ENCODE results near the gene HEATR5B.
"Not testable (repeated sequence)": the region's sequence is repeated elsewhere in the genome, so short reads cannot be mapped to it uniquely, and the experiment has no call there.

The HEATR5B gene

DNA sequence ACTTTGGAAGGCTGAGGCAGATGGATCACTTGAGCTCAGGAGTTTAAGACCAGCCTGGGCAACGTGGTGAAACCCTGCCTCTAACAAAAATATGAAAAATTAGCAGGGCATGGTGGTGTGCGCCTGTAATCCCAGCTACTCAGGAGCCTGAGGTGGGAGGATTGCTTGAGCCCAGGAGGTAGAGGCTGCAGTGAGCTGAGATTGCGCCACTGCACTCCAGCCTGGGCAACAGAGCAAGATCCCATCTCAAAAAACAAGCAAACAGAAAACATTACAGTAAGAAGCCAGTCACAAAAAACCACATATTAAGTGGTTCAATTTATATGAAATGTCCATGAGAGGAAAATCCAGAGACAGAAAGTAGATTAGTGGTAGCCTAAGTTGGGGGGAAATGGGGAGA, 105.2 kb downstream of the HEATR5B start:
- H3K27me3 Mint-ChIP-seq; H3K27ac Mint-ChIP-seq; H3K36me3 Mint-ChIP-seq; H3K9me3 Mint-ChIP-seq (ENCODE audit: low read depth); H3K4me3 Mint-ChIP-seq; H3K4me1 Mint-ChIP-seq (ENCODE audit: low read depth): not testable (repeated sequence)

- Mint-ChIP-seq H3K27me3 (no peaks in the 10 kb centered on the region), H3K9me3 (ENCODE audit: low read depth) (no peaks in the 10 kb centered on the region), H3K4me3 (no peak overlapping the region), H3K27ac (no peak overlapping the region), H3K4me1 (ENCODE audit: low read depth) (no peaks in the 10 kb centered on the region), H3K36me3 (peaks cover 6% of the 10 kb centered on the region)
Observed at GRCh38 chr2:36976065-36976464, 108.1 kb downstream of the HEATR5B start.

GRCh38 chr2:36975306-36975705, 108.9 kb downstream of the HEATR5B start:
- Mint-ChIP-seq H3K27ac (no peak overlapping the region), H3K4me1 (ENCODE audit: low read depth) (no peaks in the 10 kb centered on the region), H3K9me3 (ENCODE audit: low read depth) (no peaks in the 10 kb centered on the region), H3K36me3 (peaks cover 6% of the 10 kb centered on the region), H3K27me3 (no peaks in the 10 kb centered on the region), H3K4me3 (no peak overlapping the region)

GRCh38 chr2:36973320-36973719, 110.9 kb downstream of the HEATR5B start:
- Mint-ChIP-seq H3K9me3 (ENCODE audit: low read depth) (no peaks in the 10 kb centered on the region), H3K4me1 (ENCODE audit: low read depth) (no peaks in the 10 kb centered on the region), H3K36me3 (peaks cover under 1% of the 10 kb centered on the region), H3K27me3 (no peaks in the 10 kb centered on the region), H3K4me3 (no peak overlapping the region), H3K27ac (no peak overlapping the region)

DNA sequence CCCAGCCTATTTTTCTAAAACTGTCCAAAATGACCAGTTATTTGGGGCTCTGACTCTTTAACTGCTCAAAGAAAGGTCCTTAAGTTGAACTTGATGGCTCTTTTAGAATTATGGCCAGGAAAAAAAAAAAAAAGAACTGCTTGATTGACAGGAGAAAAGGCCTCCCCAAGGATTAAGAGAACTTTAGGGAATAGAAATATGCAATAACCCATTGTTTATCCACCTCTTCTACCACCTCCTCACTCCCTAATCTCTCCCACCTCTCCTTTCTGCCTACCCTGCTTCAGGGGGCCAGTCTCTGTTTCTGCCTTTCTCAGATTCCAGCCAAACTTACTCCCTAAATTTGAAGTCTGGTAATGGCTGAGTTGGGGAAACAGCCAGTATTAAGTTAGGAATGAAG, 112.2 kb downstream of the HEATR5B start:
- no peaks in the 10 kb centered on the region for H3K27me3 Mint-ChIP-seq
- H3K9me3 Mint-ChIP-seq (ENCODE audit: low read depth) = no peaks in the 10 kb centered on the region
- peaks cover 10% of the 10 kb centered on the region for H3K4me1 Mint-ChIP-seq (ENCODE audit: low read depth)
- no peak overlapping the region for H3K27ac Mint-ChIP-seq
- H3K36me3 Mint-ChIP-seq = no peaks in the 10 kb centered on the region
- H3K4me3 Mint-ChIP-seq = no peak overlapping the region

DNA sequence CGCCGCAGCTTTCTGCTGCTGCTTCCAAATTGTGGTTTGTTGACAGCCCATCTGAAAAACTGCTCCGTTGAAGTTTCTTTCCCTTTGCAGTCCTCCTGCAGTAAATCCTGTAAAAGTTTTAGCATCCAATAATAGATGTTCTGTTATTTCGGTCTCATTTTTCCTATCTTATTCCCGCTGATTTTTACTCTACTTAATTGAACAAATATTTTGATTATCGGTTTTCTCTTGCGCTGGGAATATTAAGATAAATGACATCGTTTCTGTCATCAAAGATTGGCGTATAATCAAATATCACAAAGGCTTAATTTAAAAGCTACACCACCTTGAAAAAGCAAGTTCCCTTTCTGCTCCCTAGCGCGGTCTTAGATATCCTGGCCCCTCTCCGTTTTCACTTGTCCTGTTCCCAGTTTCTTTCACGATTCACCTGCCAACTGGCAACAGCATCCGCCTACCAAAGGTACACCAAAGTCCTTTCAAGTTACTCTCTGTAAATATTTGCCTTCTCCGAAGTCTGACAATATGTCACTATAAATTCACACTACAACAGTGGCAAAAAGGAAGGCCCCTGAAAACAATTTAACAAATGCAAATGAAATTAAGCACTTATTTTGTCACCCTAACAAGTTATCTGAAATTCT, 116.8 kb downstream of the HEATR5B start:
- Mint-ChIP-seq H3K27me3 (no peaks in the 10 kb centered on the region), H3K9me3 (ENCODE audit: low read depth) (no peaks in the 10 kb centered on the region), H3K27ac (peak overlapping the region; percentile 95), H3K36me3 (no peaks in the 10 kb centered on the region), H3K4me3 (peak overlapping the region; percentile 94), H3K4me1 (ENCODE audit: low read depth) (peaks cover 40% of the 10 kb centered on the region)

- H3K27me3 Mint-ChIP-seq = no peaks in the 10 kb centered on the region
- H3K36me3 Mint-ChIP-seq = peaks cover 2% of the 10 kb centered on the region
- H3K27ac Mint-ChIP-seq = peak within 1 kb of the TSS; percentile 95
- no peaks in the 10 kb centered on the region for H3K9me3 Mint-ChIP-seq (ENCODE audit: low read depth)
- peak within 1 kb of the TSS; percentile 98 for H3K4me3 Mint-ChIP-seq
- H3K4me1 Mint-ChIP-seq (ENCODE audit: low read depth) = peaks cover 46% of the 10 kb centered on the region
Observed at GRCh38 chr2:36966370-36967235, 117.6 kb downstream of the HEATR5B start, which contains the start of gene STRN. TSS of gene STRN (minus strand) at chr2:36966536. CDS start at chr2:36966463, 73 bp downstream.

GRCh38 chr2:36965751-36966369, 118.3 kb downstream of the HEATR5B start:
- Mint-ChIP-seq H3K4me1 (ENCODE audit: low read depth) (peaks cover 50% of the 10 kb centered on the region), H3K27me3 (no peaks in the 10 kb centered on the region), H3K9me3 (ENCODE audit: low read depth) (no peaks in the 10 kb centered on the region), H3K36me3 (peaks cover 2% of the 10 kb centered on the region), H3K27ac (peak overlapping the region; percentile 83), H3K4me3 (peak overlapping the region; percentile 98)

DNA sequence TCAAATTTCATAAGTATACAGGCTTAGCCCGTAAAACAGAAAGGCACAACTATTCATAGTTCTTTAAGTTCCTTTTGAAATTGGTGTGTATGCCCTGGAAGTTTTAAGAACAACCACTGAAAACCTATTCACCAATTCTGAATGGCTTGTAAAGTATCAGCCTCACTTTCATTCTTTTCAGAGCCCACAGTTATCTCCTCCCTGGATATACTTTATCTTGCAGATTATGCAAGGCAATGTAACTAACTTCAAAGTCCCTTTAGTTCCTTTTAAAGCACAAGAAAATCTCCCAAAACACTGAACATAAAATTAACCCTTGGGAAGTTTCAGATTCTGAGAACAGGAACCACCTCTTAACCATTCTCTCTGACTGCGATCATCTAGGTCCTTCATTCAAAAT, 119.0 kb downstream of the HEATR5B start:
- Mint-ChIP-seq H3K9me3 (ENCODE audit: low read depth) (no peaks in the 10 kb centered on the region), H3K27ac (peak overlapping the region; percentile 83), H3K4me3 (peak overlapping the region; percentile 98), H3K27me3 (no peaks in the 10 kb centered on the region), H3K4me1 (ENCODE audit: low read depth) (peaks cover 54% of the 10 kb centered on the region), H3K36me3 (peaks cover 2% of the 10 kb centered on the region)

- H3K27me3 Mint-ChIP-seq = no peaks in the 10 kb centered on the region
- no peak overlapping the region for H3K27ac Mint-ChIP-seq
- peaks cover 58% of the 10 kb centered on the region for H3K4me1 Mint-ChIP-seq (ENCODE audit: low read depth)
- H3K4me3 Mint-ChIP-seq = peak overlapping the region; percentile 98
- no peaks in the 10 kb centered on the region for H3K9me3 Mint-ChIP-seq (ENCODE audit: low read depth)
- peaks cover 2% of the 10 kb centered on the region for H3K36me3 Mint-ChIP-seq
Observed at GRCh38 chr2:36964496-36965058, 119.6 kb downstream of the HEATR5B start.

DNA sequence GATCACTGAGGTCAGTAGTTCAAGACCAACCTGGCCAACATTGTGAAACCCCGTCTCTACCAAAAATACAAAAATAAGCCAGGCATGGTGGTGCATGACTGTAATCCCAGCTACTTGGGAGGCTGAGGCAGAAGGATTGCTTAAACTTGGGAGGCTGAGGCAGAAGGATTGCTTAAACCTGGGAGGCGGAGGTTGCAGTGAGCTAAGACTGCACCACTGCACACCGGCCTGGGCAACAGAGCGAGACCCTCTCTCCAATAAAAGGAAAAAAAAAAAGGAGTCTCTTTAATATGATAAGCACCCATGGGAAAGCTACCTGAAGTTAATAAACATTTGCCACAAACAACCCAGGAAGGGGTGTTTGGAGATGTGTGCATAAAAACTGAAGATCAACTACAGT, 120.4 kb downstream of the HEATR5B start:
- Mint-ChIP-seq H3K9me3 (ENCODE audit: low read depth) (no peaks in the 10 kb centered on the region), H3K36me3 (peaks cover 2% of the 10 kb centered on the region), H3K4me1 (ENCODE audit: low read depth) (peaks cover 61% of the 10 kb centered on the region), H3K27ac (no peak overlapping the region), H3K27me3 (no peaks in the 10 kb centered on the region), H3K4me3 (no peak overlapping the region)

- peaks cover 66% of the 10 kb centered on the region for H3K4me1 Mint-ChIP-seq (ENCODE audit: low read depth)
- H3K9me3 Mint-ChIP-seq (ENCODE audit: low read depth) = no peaks in the 10 kb centered on the region
- no peak overlapping the region for H3K27ac Mint-ChIP-seq
- no peak overlapping the region for H3K4me3 Mint-ChIP-seq
- H3K36me3 Mint-ChIP-seq = peaks cover 6% of the 10 kb centered on the region
- H3K27me3 Mint-ChIP-seq = no peaks in the 10 kb centered on the region
Observed at GRCh38 chr2:36963106-36963505, 121.1 kb downstream of the HEATR5B start.

- Mint-ChIP-seq H3K27ac (no peak overlapping the region), H3K4me3 (no peak overlapping the region), H3K27me3 (no peaks in the 10 kb centered on the region), H3K9me3 (ENCODE audit: low read depth) (no peaks in the 10 kb centered on the region), H3K36me3 (peaks cover 7% of the 10 kb centered on the region), H3K4me1 (ENCODE audit: low read depth) (peaks cover 63% of the 10 kb centered on the region)
Observed at GRCh38 chr2:36960773-36961172, 123.4 kb downstream of the HEATR5B start.

GRCh38 chr2:36960005-36960675, 124.0 kb downstream of the HEATR5B start:
- H3K27me3 Mint-ChIP-seq = no peaks in the 10 kb centered on the region
- H3K27ac Mint-ChIP-seq = no peak overlapping the region
- no peak overlapping the region for H3K4me3 Mint-ChIP-seq
- H3K9me3 Mint-ChIP-seq (ENCODE audit: low read depth) = no peaks in the 10 kb centered on the region
- peaks cover 61% of the 10 kb centered on the region for H3K4me1 Mint-ChIP-seq (ENCODE audit: low read depth)
- peaks cover 9% of the 10 kb centered on the region for H3K36me3 Mint-ChIP-seq
